ENCODE data around the gene BARHL2.

The BARHL2 gene

GRCh38 chr1:90716552-90717355, at the start of gene BARHL2:
Gene BARHL2 (minus strand): TSS chr1:90717302. CDS start chr1:90717195, 107 bp downstream.
- Mint-ChIP-seq H3K4me3 (peak within 1 kb of the TSS; percentile 83 to 84), H3K9me3 (peaks cover 3 to 14% of the 10 kb centered on the region in 2 donors), H3K27me3 (peaks cover 77 to 93% of the 10 kb centered on the region in 2 donors), H3K27ac (peak within 1 kb of the TSS; percentile 96), H3K36me3 (peaks cover 17 to 35% of the 10 kb centered on the region in 2 donors), H3K4me1 (peaks cover 19 to 50% of the 10 kb centered on the region in 2 donors)
- ATAC-seq (replicated peaks) (no peak), DNase-seq (no peak)

DNA sequence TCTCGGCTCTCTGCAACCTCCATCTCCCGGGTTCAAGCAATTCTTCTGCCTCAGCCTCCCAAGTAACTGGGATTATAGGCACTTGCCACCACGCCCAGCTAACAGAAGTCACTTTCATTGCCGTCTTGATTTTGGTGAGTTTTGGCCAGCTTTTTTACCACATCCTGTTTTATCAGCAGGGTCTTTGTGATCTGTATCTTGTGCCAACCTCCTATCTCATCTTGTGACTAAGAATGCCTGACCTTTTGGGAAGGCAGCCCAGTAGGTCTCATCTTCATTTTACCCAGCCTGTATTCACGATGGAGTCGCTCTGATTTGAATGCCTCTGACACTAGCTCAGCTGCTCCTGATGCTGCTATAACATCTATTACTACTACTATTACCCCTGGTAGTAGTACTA, 46.8 kb upstream of the BARHL2 start:
- DNase-seq (no peak), ATAC-seq (replicated peaks) (no peak)
- Mint-ChIP-seq H3K9me3 (peaks cover 1 to 4% of the 10 kb centered on the region in 2 donors), H3K36me3 (no peaks in the 10 kb centered on the region), H3K27ac (no peak overlapping the region), H3K4me3 (no peak overlapping the region), H3K4me1 (no peaks in the 10 kb centered on the region), H3K27me3 (peaks cover 39 to 50% of the 10 kb centered on the region in 2 donors)

DNA sequence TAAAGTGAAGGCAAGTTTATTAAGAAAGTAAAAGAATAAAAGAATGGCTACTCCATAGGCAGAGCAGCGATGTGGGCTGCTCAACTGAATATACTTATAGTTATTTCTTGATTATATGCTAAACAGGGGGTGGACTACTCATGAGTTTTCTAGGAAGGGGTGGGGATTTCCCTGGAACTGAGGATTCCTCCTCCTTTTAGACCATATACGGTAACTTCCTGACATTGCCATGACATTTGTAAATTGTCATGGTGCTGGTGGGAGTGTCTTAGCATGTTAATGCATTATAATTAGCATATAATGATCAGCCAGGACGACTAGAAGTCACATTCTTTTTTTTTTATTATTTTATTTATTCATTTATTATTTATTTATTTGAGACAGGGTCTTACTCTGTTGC, 46.4 kb upstream of the BARHL2 start:
- Mint-ChIP-seq H3K4me1 (no peaks in the 10 kb centered on the region), H3K36me3 (no peaks in the 10 kb centered on the region), H3K4me3 (no peak overlapping the region), H3K27me3 (peaks cover 39 to 49% of the 10 kb centered on the region in 2 donors), H3K9me3 (peaks cover 1 to 4% of the 10 kb centered on the region in 2 donors), H3K27ac (no peak overlapping the region)
- ATAC-seq (replicated peaks) (no peak), DNase-seq (no peak)

- no peaks in the 10 kb centered on the region for H3K4me1 Mint-ChIP-seq
- H3K4me3 Mint-ChIP-seq: no peak overlapping the region
- H3K36me3 Mint-ChIP-seq: no peaks in the 10 kb centered on the region
- DNase-seq (no peak), ATAC-seq (replicated peaks) (no peak)
- H3K27me3 Mint-ChIP-seq: peaks cover 35 to 49% of the 10 kb centered on the region in 2 donors
- no peak overlapping the region for H3K27ac Mint-ChIP-seq
- peaks cover 1 to 4% of the 10 kb centered on the region in 2 donors for H3K9me3 Mint-ChIP-seq
Measured at GRCh38 chr1:90761781-90762589, 44.9 kb upstream of the BARHL2 start.

GRCh38 chr1:90761156-90761555, 44.1 kb upstream of the BARHL2 start:
- ATAC-seq (replicated peaks) (no peak), DNase-seq (no peak)
- H3K4me1 Mint-ChIP-seq: no peaks in the 10 kb centered on the region
- H3K27ac Mint-ChIP-seq: no peak overlapping the region
- H3K9me3 Mint-ChIP-seq: peaks cover 1 to 4% of the 10 kb centered on the region in 2 donors
- H3K36me3 Mint-ChIP-seq: no peaks in the 10 kb centered on the region
- peaks cover 37 to 51% of the 10 kb centered on the region in 2 donors for H3K27me3 Mint-ChIP-seq
- no peak overlapping the region for H3K4me3 Mint-ChIP-seq

GRCh38 chr1:90753556-90753955, 36.5 kb upstream of the BARHL2 start:
- peaks cover 0 to 2% of the 10 kb centered on the region in 2 donors for H3K9me3 Mint-ChIP-seq
- no peaks in the 10 kb centered on the region for H3K4me1 Mint-ChIP-seq
- no peak overlapping the region for H3K4me3 Mint-ChIP-seq
- H3K27me3 Mint-ChIP-seq: peaks cover 23 to 43% of the 10 kb centered on the region in 2 donors
- no peak for DNase-seq
- no peak overlapping the region for H3K27ac Mint-ChIP-seq
- ATAC-seq (replicated peaks): no peak
- no peaks in the 10 kb centered on the region for H3K36me3 Mint-ChIP-seq

GRCh38 chr1:90748668-90749067, 31.6 kb upstream of the BARHL2 start:
- Mint-ChIP-seq H3K9me3 (peaks cover 0 to 2% of the 10 kb centered on the region in 2 donors), H3K36me3 (no peaks in the 10 kb centered on the region), H3K4me3 (no peak overlapping the region), H3K27me3 (peaks cover 27 to 44% of the 10 kb centered on the region in 2 donors), H3K4me1 (no peaks in the 10 kb centered on the region), H3K27ac (no peak overlapping the region)
- ATAC-seq (replicated peaks) (no peak), DNase-seq (no peak)

DNA sequence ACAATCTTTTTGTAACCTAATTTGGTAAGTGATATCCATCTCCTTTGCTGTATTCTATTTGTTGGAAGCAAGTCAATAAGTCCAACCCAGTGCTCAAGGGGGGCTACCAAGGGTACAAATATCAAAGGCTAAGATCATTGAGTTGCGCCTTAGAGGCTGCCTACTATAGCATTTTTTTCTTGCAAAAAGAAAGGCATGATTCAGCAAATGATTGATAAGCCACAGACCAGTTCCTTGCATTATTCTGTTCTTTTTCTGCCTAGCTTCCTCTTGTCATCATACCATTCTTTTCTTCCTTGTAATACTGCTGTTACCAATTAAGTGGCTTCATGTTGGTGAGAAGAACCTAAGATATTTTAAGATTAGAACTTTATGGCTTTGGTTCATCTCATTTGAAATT, 29.8 kb upstream of the BARHL2 start:
- H3K4me3 Mint-ChIP-seq: no peak overlapping the region
- ATAC-seq (replicated peaks) (no peak), DNase-seq (no peak)
- no peak overlapping the region for H3K27ac Mint-ChIP-seq
- H3K9me3 Mint-ChIP-seq: no peaks in the 10 kb centered on the region
- H3K27me3 Mint-ChIP-seq: peaks cover 29 to 43% of the 10 kb centered on the region in 2 donors
- no peaks in the 10 kb centered on the region for H3K4me1 Mint-ChIP-seq
- no peaks in the 10 kb centered on the region for H3K36me3 Mint-ChIP-seq

GRCh38 chr1:90745972-90746371, 28.9 kb upstream of the BARHL2 start:
- no peaks in the 10 kb centered on the region for H3K9me3 Mint-ChIP-seq
- no peak for ATAC-seq (replicated peaks)
- H3K4me3 Mint-ChIP-seq: no peak overlapping the region
- H3K27ac Mint-ChIP-seq: no peak overlapping the region
- peaks cover 29 to 42% of the 10 kb centered on the region in 2 donors for H3K27me3 Mint-ChIP-seq
- no peak for DNase-seq
- H3K4me1 Mint-ChIP-seq: no peaks in the 10 kb centered on the region
- no peaks in the 10 kb centered on the region for H3K36me3 Mint-ChIP-seq

- no peak for ATAC-seq (replicated peaks)
- H3K27ac Mint-ChIP-seq: no peak overlapping the region
- peaks cover 2 to 3% of the 10 kb centered on the region in 2 donors for H3K9me3 Mint-ChIP-seq
Measured at GRCh38 chr1:90732136-90732535, 15.0 kb upstream of the BARHL2 start.

GRCh38 chr1:90731382-90732050, 14.4 kb upstream of the BARHL2 start:
- Mint-ChIP-seq H3K27ac (no peak overlapping the region), H3K4me3 (no peak overlapping the region), H3K27me3 (peaks cover 70 to 86% of the 10 kb centered on the region in 2 donors), H3K4me1 (peaks cover 20 to 21% of the 10 kb centered on the region in 2 donors), H3K9me3 (peaks cover 2 to 3% of the 10 kb centered on the region in 2 donors), H3K36me3 (peaks cover 1 to 3% of the 10 kb centered on the region in 2 donors)
- ATAC-seq (replicated peaks) (no peak), DNase-seq (no peak)

More at GRCh38 chr1:90732136-90732535, 15.0 kb upstream of the BARHL2 start:
- Mint-ChIP-seq H3K36me3 (peaks cover 1 to 3% of the 10 kb centered on the region in 2 donors), H3K4me3 (no peak overlapping the region), H3K27me3 (peaks cover 67 to 84% of the 10 kb centered on the region in 2 donors), H3K4me1 (peaks cover 15 to 18% of the 10 kb centered on the region in 2 donors)
- DNase-seq: no peak

DNA sequence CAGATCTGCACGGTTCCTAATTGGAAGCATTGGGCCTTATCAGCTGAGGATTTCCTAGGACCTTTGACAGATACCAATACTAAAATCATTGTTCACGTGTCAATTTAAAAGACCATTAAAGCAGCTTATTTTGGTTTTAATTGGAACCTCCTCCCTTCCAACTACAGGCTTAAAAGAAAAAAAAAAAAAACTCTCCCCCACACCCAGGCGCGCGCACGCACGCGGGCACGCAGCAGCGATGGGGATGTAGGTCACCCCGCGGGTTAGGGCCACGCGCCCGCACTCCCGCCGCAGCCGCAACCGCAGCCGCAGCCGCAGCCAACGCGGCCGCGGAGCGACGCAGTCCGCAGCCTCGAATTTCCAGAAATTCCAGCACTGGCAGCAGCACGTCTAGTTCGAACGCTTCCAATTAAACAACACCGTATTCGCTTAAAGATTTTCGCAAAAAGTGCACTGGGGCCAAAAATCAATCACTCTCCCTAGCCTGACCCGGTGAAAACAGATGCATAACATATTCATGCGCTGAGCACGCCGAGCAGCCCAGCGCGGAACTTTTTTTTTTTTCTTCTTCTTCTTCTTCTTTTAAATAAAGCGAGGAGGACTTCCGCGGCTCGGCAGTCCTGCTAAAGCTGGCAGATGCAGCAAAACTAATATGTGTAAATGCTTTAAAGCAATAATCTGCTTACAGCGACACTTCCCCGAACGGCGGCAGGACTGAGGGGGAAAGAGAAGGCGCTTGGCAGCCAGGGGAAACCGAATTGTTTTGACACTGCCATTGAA, 13.3 kb upstream of the BARHL2 start:
- Mint-ChIP-seq H3K36me3 (peaks cover 9 to 11% of the 10 kb centered on the region in 2 donors), H3K27me3 (peaks cover 79 to 86% of the 10 kb centered on the region in 2 donors), H3K9me3 (peaks cover 3 to 7% of the 10 kb centered on the region in 2 donors), H3K4me3 (peak overlapping the region; percentile 72 to 83), H3K27ac (peak overlapping the region; percentile 83), H3K4me1 (peaks cover 29 to 31% of the 10 kb centered on the region in 2 donors)
- DNase-seq: no peak
- no peak for ATAC-seq (replicated peaks)

GRCh38 chr1:90729504-90730242, 12.6 kb upstream of the BARHL2 start:
- no peak for ATAC-seq (replicated peaks)
- no peak for DNase-seq
- Mint-ChIP-seq H3K27ac (no peak overlapping the region), H3K36me3 (peaks cover 11 to 12% of the 10 kb centered on the region in 2 donors), H3K4me1 (peaks cover 29 to 35% of the 10 kb centered on the region in 2 donors), H3K9me3 (peaks cover 3 to 7% of the 10 kb centered on the region in 2 donors), H3K27me3 (peaks cover 81 to 86% of the 10 kb centered on the region in 2 donors), H3K4me3 (peak overlapping the region; percentile 35 to 47)

All from stimulated activated naive B cell treated with anti-CD40 and anti-IgM and Interleukin-4, amounts not matched to agents 10 μg/mL and 1 μg/mL and 100 μg/mL, for 72 hours (primary cell).